Activated CD8-positive, alpha-beta memory T cell treated with anti-CD3 and anti-CD28 coated beads for 48 hours (primary cell): Measurements from ENCODE around the gene GMDS.

Source experiments
- DNase-seq, 3 experiments: peaks; one replicate each; pipeline ENCODE4 v3.0.0-alpha.2; 2020; ENCODE audit warnings: low read depth in 2 of 3, low spot score in 2 of 3

The GMDS gene

DNA sequence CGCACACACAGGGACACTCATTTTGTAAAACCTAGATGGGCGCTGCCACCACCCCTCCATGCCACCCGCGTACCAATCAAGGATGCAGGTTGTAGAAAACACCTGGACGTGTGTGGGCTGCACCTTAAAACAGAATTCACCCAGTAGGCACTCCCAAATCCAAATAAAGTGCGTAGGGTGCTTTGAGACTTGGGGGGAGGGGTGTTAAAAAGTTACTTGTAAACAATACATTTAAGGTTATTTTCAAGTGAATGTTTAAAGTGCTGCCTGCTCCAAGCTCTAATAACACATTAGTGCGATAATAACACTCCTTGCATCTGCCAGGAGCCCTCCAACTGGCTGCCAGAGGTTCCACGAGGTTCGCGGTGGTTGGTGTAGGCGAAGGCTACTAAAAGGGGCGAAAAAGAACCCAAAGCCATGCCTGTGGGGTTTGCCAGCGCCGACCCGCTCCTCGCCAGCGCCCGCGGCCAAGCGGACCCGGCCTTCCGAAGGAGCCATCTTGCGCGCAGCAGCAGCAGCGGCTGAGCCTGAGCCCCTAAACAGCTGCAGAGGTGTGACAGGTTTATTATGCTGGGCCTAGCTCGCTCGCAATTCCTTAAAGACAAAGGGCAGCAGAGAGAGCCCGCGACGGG lies 624.2 kb downstream of the GMDS start:
- no peak for DNase-seq

DNA sequence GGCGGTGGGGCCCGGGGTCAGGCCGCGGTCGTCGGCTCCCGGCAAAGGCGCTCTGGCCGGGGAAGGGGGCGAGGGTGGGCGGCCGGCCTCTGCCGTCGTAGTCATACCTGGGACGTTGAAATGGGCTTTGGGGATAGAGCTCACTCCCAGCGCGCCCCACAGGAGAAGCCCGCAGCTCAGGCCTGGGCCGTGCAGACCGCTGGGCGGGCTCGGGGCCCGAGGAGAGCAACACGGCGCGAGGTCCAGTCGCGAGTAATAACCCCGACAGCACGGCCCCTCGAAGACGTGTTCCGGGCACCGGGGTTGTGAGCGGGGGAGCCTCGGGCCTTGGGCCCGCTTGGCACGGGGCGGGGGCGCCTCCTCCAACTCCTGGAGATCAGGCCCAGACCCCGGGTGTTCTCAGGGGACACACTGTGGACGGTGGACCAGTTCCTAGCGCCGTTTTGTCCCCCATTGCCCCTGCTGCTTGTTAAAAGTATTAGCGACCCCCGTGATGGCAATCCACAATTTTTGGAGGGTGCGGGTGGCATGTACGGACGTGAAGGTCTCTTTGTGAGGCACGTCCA lies 624.8 kb downstream of the GMDS start:
- no peak for DNase-seq

DNA sequence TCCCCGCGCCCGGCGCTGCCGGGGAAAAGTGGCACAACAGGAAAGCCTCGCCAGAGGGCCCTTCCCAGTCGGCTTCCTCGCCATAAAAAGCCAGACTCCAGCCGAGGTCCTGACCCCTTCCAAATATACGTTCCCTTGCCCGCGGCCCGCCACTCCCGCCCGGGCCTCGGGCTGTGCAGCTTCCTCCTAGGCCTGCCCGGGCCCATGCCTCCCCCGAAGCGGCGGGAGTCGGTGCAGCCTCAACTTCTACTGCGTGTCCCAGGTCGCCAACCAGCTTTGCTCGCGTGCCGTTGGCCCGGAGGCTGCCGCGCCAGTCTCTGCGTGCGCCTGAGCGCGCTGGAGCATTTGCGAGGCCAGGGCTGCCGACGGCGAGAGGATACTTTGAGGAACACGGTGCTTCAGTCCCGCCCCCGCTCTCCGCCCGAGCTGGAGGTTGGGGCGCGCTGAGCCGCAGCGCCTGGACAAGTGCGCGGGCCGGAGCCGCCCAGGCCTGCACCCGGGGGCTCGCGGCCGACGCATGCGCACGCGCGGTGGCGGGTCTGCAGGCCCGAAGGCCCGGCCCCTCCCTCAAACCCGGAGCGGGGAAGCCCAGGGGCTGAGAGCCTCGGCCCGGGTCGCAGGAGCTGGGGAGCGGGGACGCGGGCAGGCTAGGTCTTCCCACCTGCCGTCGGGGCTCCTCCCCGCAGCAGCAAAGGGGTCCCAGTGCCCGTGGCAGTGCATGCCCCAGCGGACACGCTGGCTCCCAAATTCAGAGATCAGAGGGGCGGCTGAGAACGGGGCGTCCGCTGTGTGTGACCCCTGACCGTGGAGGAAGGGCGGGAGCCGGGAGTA lies 625.5 kb downstream of the GMDS start:
- no peak for DNase-seq

DNA sequence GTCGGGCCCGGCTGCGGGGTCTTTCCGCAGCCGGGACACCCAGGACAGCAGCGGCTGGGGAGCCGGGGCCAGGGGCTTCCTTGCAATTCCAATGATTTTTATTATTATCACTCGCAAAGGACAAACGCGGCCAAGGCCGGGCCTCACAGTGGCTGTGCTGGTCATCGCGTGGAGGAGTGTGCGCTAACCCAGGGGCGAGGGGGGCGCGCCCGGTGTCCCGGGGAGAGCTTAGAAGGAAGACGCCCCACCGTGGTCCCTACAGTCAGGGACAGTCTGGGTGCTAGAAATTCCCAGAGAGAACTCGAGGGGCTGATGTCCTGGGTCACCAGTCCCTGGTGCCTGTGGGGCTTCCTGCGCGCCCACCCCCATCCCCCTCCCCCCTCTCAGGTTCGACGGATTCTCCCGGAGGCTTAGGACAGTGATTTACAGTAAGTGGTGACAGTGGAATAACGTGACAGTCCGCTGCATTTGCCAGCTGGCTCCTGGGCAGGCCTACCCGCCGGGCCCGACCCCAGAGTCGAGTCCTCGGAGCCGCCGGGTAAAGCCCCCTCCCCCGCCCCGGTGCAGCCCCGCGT lies 626.2 kb downstream of the GMDS start:
- DNase-seq = no peak

DNA sequence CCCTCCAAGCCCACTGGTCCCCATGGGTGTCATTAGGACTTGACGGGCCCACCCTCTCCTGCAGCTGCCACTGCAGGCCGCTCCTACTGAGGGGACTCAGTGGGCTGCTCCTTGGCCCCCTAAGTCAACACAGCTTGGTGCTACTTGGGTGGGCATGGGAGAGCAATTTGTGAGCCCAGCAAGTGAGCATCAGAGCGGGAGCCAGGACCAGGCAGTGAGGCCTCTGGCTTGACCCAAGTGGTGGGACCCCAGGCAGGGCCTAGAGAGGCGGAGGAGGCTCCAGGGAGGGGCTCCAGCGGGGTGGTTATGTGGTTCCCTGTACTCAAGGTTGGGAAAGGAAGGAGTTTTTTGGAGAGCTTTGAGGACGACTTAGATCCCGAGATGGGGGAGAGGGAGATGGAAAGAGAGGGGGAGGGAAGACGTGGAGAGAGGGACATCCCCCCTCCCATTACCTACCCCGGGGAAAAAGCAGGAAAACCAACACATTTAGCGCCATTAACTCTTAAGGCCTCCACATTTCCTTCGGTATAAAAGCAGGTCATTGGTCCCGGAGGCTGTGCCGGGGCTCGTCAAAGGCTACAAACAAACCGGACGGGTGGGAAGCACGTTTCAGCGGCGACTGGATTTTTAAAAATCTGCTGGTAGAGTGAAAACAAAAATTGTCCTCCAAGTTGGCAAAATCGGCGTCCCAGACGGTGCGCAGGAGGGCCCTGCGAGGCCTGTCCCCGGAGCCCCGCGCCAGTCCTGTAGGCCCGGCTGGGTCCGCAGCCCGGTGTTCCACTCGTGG lies 626.9 kb downstream of the GMDS start:
- no peak for DNase-seq

DNA sequence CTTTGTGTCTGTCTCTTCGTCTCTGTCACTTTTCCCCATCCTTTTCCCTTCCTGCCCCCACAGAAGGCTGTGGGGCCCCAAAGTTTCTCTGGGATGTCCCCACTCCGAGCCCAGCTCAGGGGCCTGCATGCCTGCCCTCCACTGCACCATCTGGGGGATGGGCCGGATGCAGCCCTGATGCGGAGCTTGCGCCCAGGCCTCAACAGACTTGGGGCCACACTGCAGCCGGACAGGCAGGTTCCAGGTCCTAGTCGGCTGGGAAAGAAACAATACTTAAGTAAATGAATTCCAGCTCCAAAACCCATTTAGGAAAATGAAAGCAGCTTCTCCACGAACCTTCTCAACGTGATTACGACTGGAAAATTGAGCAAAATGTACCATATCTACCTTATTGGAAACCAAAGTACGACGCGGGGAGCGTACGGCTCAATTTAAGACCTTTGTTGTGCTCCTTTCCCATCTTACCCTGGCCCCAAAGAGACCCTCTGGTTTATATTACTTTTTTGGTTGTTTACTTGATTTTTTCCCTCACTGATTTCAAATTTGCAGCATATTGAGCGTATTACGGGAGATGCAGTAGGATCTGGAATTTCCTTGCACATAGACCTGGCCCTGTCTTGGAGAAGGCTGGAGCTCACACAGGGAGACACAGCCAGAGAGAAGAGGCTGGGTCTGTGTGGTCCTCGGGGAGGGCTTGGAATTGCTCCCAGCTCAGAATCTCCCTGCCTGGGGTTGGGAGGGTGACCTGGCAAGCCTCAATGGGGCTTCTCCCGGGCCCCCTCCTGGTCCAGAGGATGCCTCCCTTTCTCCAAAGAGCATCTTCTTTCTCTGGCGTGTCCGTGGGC lies 627.7 kb downstream of the GMDS start:
- DNase-seq = no peak

DNA sequence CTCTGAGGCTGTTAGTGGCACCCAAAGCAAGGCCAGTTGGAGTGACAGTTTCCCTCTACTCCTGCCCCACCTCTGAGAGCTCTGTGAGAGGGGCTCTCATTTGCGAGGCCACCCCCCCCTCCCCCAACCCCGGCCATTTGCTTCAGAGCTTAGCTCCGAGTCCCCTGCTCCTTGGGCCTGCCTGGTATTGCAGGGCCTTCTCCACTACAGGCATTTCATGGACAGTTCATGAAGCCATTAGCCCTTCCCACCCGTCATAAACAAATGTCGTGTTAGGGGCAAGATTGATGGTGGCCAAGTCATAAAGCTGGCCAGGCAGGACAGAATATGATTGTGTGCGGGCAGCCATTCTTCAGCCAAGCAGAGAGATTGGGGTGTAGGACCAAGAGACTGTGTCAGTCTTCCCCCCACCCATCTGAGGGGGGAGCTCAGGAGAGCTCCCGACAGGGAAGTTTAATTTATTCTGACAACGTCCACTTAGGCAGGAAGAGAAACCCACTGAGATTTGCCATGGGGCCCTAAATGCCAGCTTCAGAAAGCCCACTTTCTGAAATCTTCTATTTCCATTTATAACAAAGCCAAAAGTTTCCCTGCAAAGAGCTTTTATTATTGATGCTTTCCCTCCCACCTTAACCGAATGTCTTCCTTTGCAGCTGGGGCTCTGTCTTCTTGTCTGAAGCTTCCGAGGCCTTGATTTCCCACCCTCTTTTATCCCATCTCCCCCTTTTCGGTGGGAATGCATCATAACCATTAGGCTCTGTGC lies 628.5 kb downstream of the GMDS start:
- no peak for DNase-seq

DNA sequence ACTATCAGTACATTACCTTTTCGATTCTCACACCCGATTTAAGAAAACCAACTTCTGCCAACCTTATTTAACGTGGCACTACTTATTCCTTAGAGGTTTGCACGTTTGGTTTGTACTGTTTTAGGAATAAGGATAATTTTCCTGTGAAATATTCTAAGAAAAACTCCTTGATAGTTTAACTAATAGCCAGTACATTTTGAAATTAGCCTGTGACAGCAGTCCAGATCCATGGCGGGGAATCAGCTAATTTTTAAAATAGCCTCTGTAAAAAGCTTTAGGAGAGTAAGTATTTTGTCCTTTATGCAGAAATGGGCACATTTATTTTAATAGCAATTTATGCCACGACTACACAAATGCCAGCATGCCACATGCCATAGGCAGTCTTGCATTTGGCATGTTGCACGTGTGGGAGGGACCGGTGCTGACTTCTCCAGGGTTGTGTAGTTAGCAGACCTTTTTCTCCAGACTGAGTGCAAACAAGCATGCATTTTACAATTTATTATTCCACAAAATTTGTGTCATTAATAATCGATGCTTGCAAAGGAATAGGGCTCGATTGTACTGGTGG lies 629.5 kb downstream of the GMDS start:
- no peak for DNase-seq

DNA sequence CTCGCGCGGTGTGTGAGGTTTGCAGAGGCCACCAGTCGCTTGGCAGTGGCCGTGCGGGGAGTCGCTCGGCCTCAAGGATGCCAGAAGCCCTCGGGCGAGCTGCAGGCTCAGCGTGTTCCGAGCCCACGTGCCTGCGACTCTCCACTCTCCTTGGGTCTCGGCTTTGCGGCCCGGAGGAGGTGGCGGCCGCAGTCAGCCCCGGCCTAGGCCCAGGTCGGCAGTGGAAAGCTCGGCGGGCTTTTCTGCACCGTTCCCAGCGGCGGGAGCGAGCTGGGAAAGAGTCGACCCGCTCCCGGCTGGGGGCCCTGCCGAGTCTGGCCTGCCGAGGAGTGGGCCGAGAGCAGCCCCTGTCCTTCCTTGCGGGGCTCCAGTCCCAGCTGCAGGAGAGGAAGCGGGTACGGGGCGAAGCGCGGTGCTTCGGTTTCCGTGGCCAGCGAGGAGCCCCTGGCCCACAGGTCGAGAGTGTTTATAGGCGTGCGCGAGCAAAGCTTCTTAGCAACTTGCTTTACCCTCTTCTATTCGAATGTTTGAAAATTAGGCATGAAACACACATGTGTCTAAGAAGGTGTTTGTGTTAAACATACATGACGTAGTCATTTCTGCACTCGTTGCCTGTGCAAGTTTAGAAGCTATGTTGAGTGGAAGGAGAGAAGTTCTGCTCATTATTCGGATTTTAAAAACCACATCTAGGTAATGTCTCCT lies 630.1 kb downstream of the GMDS start:
- DNase-seq = no peak

DNA sequence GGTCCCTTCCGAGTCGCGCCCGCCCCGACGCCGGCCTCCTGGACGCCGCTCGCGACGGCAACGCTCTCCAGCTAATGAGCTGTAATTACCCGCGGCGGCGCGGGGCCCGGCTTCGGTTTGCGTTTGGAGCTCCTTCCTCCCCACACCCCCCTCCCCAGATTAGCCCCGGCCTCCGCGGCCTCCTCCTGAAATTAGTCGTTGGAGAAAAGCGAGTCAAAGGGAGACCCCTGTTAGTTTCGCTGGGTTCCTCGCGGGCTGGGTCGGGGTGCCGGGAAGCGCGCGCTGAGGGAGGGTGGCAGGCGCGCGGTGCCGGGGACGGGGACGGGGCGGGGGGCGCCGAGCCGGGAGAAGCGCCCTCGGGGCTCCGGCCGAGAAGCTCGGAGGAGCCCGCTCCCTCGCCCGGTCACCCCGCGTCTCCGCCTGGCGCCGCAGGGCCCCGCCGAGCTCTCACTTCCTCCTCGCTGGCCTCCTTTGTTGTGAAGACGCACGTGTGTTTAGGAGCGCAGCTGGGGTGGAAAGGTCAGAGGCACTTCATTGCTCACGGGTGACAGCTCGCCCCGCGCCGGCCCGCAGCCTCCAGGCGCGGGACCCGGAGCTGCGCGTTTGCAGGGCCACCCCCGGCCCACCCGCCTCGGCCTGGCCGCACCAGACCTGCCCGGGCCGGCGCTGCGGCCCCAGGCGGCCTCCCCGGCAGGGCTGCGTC lies 630.8 kb downstream of the GMDS start:
- DNase-seq = no peak

DNA sequence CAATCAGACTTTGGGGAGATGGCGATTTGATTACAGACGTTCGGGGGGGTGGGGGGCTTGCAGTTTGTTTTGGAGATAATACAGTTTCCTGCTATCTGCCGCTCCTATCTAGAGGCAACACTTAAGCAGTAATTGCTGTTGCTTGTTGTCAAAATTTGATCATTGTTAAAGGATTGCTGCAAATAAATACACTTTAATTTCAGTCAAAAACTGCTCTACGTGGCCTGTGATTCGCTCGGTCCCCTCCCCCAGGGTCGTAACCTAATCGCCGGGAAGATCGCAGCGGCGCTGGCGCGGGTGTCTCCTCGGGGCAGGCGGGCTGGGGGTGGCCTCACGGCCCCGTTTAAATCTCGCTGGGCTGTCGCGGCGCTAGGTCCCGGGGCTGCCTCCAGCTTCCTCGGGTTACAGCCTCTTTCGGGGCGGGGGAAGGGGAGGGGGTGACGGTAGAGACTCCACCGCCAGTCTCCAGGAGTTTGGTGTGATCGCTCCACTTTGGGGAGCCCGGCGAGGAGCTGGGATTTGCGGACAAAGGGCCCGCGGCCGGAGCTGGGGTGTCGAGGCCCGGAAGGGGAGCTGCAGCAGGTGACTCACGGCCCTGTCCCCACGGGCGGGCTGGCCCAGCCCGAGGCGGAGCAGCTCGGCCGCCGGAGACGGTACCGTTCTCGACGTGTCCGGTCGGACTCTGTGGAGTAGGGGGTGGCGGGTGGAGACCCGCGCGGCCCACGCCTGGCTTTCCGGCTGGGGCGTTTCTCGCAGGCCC lies 631.5 kb downstream of the GMDS start:
- no peak for DNase-seq

DNA sequence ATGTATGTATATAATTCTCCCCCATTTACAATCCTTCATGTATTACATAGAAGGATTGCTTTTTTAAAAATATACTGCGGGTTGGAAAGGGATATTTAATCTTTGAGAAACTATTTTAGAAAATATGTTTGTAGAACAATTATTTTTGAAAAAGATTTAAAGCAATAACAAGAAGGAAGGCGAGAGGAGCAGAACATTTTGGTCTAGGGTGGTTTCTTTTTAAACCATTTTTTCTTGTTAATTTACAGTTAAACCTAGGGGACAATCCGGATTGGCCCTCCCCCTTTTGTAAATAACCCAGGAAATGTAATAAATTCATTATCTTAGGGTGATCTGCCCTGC lies 632.1 kb downstream of the GMDS start:
- no peak for DNase-seq

DNA sequence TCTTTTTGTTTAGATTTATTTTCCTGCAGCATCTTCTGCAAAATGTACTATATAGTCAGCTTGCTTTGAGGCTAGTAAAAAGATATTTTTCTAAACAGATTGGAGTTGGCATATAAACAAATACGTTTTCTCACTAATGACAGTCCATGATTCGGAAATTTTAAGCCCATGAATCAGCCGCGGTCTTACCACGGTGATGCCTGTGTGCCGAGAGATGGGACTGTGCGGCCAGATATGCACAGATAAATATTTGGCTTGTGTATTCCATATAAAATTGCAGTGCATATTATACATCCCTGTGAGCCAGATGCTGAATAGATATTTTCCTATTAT lies 632.5 kb downstream of the GMDS start:
- no peak for DNase-seq

DNA sequence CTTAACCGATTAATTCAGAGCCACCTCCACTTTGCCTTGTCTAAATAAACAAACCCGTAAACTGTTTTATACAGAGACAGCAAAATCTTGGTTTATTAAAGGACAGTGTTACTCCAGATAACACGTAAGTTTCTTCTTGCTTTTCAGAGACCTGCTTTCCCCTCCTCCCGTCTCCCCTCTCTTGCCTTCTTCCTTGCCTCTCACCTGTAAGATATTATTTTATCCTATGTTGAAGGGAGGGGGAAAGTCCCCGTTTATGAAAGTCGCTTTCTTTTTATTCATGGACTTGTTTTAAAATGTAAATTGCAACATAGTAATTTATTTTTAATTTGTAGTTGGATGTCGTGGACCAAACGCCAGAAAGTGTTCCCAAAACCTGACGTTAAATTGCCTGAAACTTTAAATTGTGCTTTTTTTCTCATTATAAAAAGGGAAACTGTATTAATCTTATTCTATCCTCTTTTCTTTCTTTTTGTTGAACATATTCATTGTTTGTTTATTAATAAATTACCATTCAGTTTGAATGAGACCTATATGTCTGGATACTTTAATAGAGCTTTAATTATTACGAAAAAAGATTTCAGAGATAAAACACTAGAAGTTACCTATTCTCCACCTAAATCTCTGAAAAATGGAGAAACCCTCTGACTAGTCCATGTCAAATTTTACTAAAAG lies 633.0 kb downstream of the GMDS start:
- no peak for DNase-seq

DNA sequence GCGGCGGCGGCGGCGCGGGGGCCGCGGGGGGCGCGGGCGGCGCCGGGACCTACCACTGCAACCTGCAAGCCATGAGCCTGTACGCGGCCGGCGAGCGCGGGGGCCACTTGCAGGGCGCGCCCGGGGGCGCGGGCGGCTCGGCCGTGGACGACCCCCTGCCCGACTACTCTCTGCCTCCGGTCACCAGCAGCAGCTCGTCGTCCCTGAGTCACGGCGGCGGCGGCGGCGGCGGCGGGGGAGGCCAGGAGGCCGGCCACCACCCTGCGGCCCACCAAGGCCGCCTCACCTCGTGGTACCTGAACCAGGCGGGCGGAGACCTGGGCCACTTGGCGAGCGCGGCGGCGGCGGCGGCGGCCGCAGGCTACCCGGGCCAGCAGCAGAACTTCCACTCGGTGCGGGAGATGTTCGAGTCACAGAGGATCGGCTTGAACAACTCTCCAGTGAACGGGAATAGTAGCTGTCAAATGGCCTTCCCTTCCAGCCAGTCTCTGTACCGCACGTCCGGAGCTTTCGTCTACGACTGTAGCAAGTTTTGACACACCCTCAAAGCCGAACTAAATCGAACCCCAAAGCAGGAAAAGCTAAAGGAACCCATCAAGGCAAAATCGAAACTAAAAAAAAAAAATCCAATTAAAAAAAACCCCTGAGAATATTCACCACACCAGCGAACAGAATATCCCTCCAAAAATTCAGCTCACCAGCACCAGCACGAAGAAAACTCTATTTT lies 633.7 kb downstream of the GMDS start:
- DNase-seq = no peak

DNA sequence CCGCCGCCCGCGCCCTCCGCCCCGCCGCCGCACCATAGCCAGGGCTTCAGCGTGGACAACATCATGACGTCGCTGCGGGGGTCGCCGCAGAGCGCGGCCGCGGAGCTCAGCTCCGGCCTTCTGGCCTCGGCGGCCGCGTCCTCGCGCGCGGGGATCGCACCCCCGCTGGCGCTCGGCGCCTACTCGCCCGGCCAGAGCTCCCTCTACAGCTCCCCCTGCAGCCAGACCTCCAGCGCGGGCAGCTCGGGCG lies 634.2 kb downstream of the GMDS start:
- no peak for DNase-seq
